Glutamatergic neuron (in vitro differentiated cells): ENCODE data around the gene IFFO2. TPM values are rescaled to one million over a fixed set of nuclear protein-coding genes. Genes with fewer than 3 reads are reported as not detected.

Experiments
- DNase-seq: peaks from one replicate; pipeline ENCODE4 v3.0.0; 2022
- H3K27ac Mint-ChIP-seq: one replicate; pipeline ENCODE4 v1.8.0; 2020; ENCODE audit warnings: mild to moderate bottlenecking, mixed read lengths, inconsistent platforms; ENCODE audit not compliant: unreplicated experiment
- H3K27me3 Mint-ChIP-seq: one replicate; pipeline ENCODE4 v1.8.0; 2020; ENCODE audit warnings: mild to moderate bottlenecking, moderate library complexity, mixed read lengths, inconsistent platforms; ENCODE audit not compliant: unreplicated experiment
- H3K36me3 Mint-ChIP-seq: one replicate; pipeline ENCODE4 v1.8.0; 2020; ENCODE audit warnings: mild to moderate bottlenecking, mixed read lengths, inconsistent platforms; ENCODE audit not compliant: unreplicated experiment
- H3K4me1 Mint-ChIP-seq: one replicate; pipeline ENCODE4 v1.8.0; 2020; ENCODE audit warnings: mild to moderate bottlenecking, low read depth, mixed read lengths, inconsistent platforms; ENCODE audit not compliant: unreplicated experiment
- H3K4me3 Mint-ChIP-seq: one replicate; pipeline ENCODE4 v1.8.0; 2020; ENCODE audit warnings: mild to moderate bottlenecking, mixed read lengths, inconsistent platforms; ENCODE audit not compliant: unreplicated experiment
- H3K9me3 Mint-ChIP-seq: one replicate; pipeline ENCODE4 v1.8.0; 2020; ENCODE audit warnings: mild to moderate bottlenecking, moderate library complexity, mixed read lengths, inconsistent platforms; ENCODE audit not compliant: unreplicated experiment
- total RNA-seq: library from RNA; stranded (reverse); fragmentation: NEBNext Ultra II Directional; extraction: Animal tissue kit (Norgen Biotek cat#: 25700); gene quantifications from one replicate; pipeline ENCODE4 v1.2.1, GENCODE V29; 2021; ENCODE audit not compliant: unreplicated experiment
- TF ChIP-seq, protein P1 (sequence below): fragments of 200-600 bp; sonication (generic); IDR thresholded peaks from one replicate; pipeline ENCODE4 v1.5.0; 2021; ENCODE audit not compliant: partially characterized antibody, unreplicated experiment

Gene IFFO2
- total RNA-seq, 1 donor from 2014 or later = 107 TPM

DNA sequence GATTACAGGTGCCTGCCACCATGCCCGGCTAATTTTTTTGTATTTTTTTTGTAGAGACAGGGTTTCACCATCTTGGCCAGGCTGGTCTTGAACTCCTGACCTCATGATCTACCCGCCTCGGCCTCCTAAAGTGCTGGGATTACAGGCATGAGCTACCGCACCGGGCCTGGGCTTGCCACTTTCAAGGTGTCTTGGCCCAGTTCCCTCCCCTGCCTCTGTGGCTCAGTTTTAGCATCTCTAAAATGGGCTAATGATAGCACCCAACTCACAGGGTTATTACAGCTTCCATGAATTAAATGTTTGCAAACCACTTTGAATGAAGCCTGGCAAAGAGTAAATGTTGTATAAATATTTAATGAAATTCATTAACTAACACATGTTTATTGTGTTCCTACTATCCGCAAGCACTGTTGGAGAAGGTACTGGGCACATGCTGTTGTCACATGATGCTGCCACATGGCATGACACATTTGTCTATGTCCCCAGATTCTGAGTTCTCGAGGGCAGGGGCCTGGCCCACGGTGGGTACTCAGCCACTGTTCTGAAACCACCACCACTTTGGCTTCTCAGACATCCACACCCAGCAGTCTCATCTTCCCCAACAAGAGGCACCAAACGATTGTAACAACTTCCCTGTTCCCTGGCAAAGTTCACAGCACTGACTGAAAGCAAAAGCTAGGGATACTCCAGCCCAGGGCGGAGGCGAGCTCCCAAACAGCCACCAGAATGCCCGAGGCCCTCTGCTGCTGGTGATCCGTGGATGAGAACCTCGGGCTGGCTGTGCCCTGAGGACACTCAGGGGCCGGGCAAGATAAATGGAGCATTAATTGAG lies 9.7 kb downstream of the IFFO2 start:
- TF ChIP-seq, protein P1, sequence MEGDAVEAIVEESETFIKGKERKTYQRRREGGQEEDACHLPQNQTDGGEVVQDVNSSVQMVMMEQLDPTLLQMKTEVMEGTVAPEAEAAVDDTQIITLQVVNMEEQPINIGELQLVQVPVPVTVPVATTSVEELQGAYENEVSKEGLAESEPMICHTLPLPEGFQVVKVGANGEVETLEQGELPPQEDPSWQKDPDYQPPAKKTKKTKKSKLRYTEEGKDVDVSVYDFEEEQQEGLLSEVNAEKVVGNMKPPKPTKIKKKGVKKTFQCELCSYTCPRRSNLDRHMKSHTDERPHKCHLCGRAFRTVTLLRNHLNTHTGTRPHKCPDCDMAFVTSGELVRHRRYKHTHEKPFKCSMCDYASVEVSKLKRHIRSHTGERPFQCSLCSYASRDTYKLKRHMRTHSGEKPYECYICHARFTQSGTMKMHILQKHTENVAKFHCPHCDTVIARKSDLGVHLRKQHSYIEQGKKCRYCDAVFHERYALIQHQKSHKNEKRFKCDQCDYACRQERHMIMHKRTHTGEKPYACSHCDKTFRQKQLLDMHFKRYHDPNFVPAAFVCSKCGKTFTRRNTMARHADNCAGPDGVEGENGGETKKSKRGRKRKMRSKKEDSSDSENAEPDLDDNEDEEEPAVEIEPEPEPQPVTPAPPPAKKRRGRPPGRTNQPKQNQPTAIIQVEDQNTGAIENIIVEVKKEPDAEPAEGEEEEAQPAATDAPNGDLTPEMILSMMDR = no peak
- Mint-ChIP-seq H3K4me1 (peaks cover 68% of the 10 kb centered on the region), H3K9me3 (peaks cover 15% of the 10 kb centered on the region), H3K27ac (peak overlapping the region; percentile 84), H3K36me3 (no peaks in the 10 kb centered on the region), H3K4me3 (peak overlapping the region; percentile 50), H3K27me3 (peaks cover 19% of the 10 kb centered on the region)
- DNase-seq = no peak

DNA sequence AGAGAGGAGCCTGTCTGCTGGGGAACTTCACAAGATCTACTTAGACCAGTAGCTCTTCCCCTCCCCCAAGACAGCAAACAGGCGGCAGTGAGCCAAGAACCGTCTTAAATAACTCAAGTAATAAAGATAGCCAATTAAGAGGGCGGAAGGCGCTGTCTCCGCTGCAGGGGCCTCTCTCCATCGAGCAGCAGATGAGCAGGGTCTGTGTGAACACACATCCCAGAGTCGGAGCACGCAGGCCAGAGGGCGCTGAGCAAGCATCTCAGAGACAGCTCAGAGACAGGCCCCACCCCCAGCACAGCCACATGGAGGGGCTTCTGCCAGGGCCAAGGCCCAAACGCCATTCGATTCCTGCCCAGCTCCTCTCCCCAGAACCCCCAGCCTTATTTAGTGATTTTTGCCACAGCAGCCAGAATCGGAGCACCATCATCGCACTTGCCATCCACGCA lies 11.1 kb downstream of the IFFO2 start:
- Mint-ChIP-seq H3K9me3 (peaks cover 20% of the 10 kb centered on the region), H3K27me3 (peaks cover 20% of the 10 kb centered on the region), H3K36me3 (no peaks in the 10 kb centered on the region), H3K27ac (peak overlapping the region; percentile 78), H3K4me3 (peak overlapping the region; percentile 63), H3K4me1 (peaks cover 72% of the 10 kb centered on the region)
- peak; percentile 65 for DNase-seq
- TF ChIP-seq, protein P1 = no peak

GRCh38 chr1:18944810-18945209 lies 11.7 kb downstream of the IFFO2 start:
- peak overlapping the region; percentile 78 for H3K27ac Mint-ChIP-seq
- DNase-seq = no peak
- H3K36me3 Mint-ChIP-seq = no peaks in the 10 kb centered on the region
- H3K27me3 Mint-ChIP-seq = peaks cover 22% of the 10 kb centered on the region
- peak overlapping the region; percentile 67 for H3K4me3 Mint-ChIP-seq
- H3K4me1 Mint-ChIP-seq = peaks cover 72% of the 10 kb centered on the region
- H3K9me3 Mint-ChIP-seq = peaks cover 19% of the 10 kb centered on the region
- TF ChIP-seq, protein P1 = no peak

DNA sequence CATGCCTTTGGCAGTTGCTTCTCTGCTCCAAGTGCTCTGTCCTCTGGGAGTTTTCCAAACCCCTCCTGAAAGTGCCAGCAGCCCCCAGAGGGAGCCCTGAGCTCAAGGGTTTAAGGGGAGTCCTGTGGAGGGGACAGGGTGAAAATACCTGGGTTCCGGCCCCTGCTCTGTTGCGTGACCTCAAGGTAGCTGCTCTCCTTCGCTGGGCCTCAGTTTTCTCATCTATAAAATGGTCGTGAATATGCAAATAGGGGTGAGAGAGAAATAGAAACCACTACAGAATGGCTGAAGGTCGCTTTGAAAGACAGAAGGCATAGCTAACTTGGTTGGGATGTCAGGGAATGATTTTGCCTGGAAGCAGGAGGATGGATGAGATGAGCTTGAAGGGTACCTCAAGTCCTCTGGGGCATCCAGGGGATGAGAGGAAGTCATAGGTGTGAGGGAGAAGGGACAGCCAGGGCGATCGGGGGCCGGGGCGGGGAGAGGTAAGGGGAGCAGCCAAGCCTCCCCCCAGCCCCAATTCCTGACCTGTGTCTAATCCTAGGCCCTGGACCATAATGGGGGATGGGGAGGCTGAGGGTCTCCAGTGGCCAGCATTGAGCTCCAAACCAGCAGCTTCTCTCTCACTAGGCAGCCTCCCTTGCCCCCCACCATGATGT lies 12.4 kb downstream of the IFFO2 start:
- H3K36me3 Mint-ChIP-seq = no peaks in the 10 kb centered on the region
- TF ChIP-seq, protein P1 = no peak
- peaks cover 70% of the 10 kb centered on the region for H3K4me1 Mint-ChIP-seq
- H3K9me3 Mint-ChIP-seq = peaks cover 20% of the 10 kb centered on the region
- peak overlapping the region; percentile 73 for H3K4me3 Mint-ChIP-seq
- H3K27ac Mint-ChIP-seq = peak overlapping the region; percentile 92
- peaks cover 21% of the 10 kb centered on the region for H3K27me3 Mint-ChIP-seq
- DNase-seq = no peak

DNA sequence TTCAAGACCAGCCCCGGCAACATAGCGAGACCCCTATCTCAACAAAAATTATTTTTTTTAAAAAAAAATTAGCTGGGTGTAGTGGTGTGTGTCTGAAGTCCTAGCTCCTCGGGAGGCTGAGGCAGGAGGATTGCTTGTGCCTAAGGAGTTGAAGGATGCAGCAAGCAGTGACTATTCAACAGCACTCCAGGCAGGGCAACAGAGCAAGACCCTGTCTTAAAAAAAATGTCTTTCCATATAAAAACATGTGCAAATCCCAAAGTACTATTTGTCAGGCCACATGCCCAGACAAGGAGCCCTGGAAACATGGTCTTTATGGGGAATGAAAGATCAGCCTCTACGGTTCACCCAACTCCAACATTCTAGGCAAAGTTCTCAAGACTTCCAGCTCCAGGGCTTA lies 13.3 kb downstream of the IFFO2 start:
- Mint-ChIP-seq H3K9me3 (peaks cover 27% of the 10 kb centered on the region), H3K27ac (peak overlapping the region; percentile 31), H3K36me3 (no peaks in the 10 kb centered on the region), H3K4me3 (no peak overlapping the region), H3K4me1 (peaks cover 66% of the 10 kb centered on the region), H3K27me3 (peaks cover 22% of the 10 kb centered on the region)
- TF ChIP-seq, protein P1 = no peak
- no peak for DNase-seq
